ENCODE results near the gene SMYD3.

GRCh38 chr1:245760301-245760700 is 746.8 kb downstream of the SMYD3 start:
- TF ChIP-seq CTCF (IDR thresholded peaks at IDR 0.05) = no peak
- TF ChIP-seq POLR2A (IDR thresholded peaks at IDR 0.05) = no peak

Data from heart left ventricle (tissue), 13 donors.